Measurements from ENCODE around the gene ANKLE2. TPM values are rescaled to one million over a fixed set of nuclear protein-coding genes. Genes with fewer than 3 reads are reported as not detected.

ANKLE2 gene
- total and polyA plus RNA-seq, 10 of the 15 experiments (the other 5 are each of a cell fraction or from before 2014, with no cell fraction given), result 4.3 to 89.4 (median 53.0) TPM

- 90% methylated on average over 9 of the region's 11 CpGs for WGBS (ENCODE audit: insufficient coverage, insufficient replicate concordance, low lambda C conversion rate, missing lambda C conversion rate)
- ATAC-seq, result no peak
- Histone ChIP-seq H3K79me2 (ENCODE audit: control insufficient read depth, insufficient read depth, low read length) (peaks cover 20% of the 10 kb centered on the region), H3K27ac (ENCODE audit: control insufficient read depth, insufficient read depth) (no peak overlapping the region), H3K4me3 (no peak overlapping the region), H3K27me3 (replicated peaks in 1 of 2; ENCODE audit: control insufficient read depth in 2 of 2, insufficient read depth in 2 of 2, low read length in 1 of 2) (no peaks in the 10 kb centered on the region), H2AFZ (ENCODE audit: control insufficient read depth, low read depth, low read length) (no peak overlapping the region), H3K4me2 (ENCODE audit: control insufficient read depth, insufficient read depth) (no peak overlapping the region), H3K9me3 (replicated peaks; ENCODE audit: control insufficient read depth, insufficient read depth, low read length) (peaks cover 1% of the 10 kb centered on the region; the same call in 1 of the 3 replicates), H3K4me1 (ENCODE audit: control insufficient read depth, insufficient read depth, low read length) (peaks cover 28% of the 10 kb centered on the region), H3K36me3 (ENCODE audit: control insufficient read depth in 2 of 2, insufficient read depth in 2 of 2, low read length in 1 of 2) (peaks cover 0 to 3% of the 10 kb centered on the region in 2 experiments; a peak in 1 of 4 replicates), H3K9ac (ENCODE audit: control insufficient read depth, insufficient read depth, low read length) (no peak overlapping the region), H4K20me1 (ENCODE audit: control insufficient read depth, insufficient read depth) (no peaks in the 10 kb centered on the region)
- no peak for FAIRE-seq
- no peak for DNase-seq (ENCODE audit: low read depth, low spot score)
- POLR2A ChIA-PET, result no interaction called here
- TF ChIP-seq MAX (IDR thresholded peaks at IDR 0.05; ENCODE audit: low read depth, low read length) (no peak), ATF7 (IDR thresholded peaks at IDR 0.05; ENCODE audit: low read depth) (no peak), LARP7 (IDR thresholded peaks at IDR 0.05) (no peak), ATF2 (IDR thresholded peaks at IDR 0.05; ENCODE audit: low read length) (no peak), GABPA (IDR thresholded peaks at IDR 0.05; ENCODE audit: low read depth) (no peak), HCFC1 (IDR thresholded peaks at IDR 0.05; ENCODE audit: low read length) (no peak), HDAC2 (IDR thresholded peaks at IDR 0.05) (no peak), RCOR1 (conservative IDR thresholded peaks at IDR 0.05; ENCODE audit: low read depth, low read length) (no peak), DPF2 (IDR thresholded peaks at IDR 0.05) (no peak)
- SMC1A ChIA-PET (ENCODE audit: uncharacterized antibody, unreplicated experiment), result interaction anchor here (0.6 kb wide), 1 partner anchor 231 kb away, joined by 3 read pairs; no protein-coding TSS in a partner anchor
- RAD21 ChIA-PET (ENCODE audit: unreplicated experiment), result interaction anchor here (0.5 kb wide), 1 partner anchor 264 kb away, joined by 3 read pairs; no protein-coding TSS in a partner anchor
- intact Hi-C loops (cut with micrococcal nuclease; ENCODE audit: unreplicated experiment) (no loop called here), in situ Hi-C loops (cut with MboI) (no loop called here)
- CTCF ChIA-PET, result no interaction called here
- no TSS peak for BruUV-seq (replicated peaks)
Observed at GRCh38 chr12:132765361-132765760, 3.7 kb upstream of the ANKLE2 start.
